SKM-1 treated with dmso at 0.1 percent for 144 hours (cell line): ENCODE measurements around the gene C10orf62.
"Not testable (repeated sequence)": the region's sequence is repeated elsewhere in the genome, so short reads cannot be mapped to it uniquely, and the experiment has no call there.

Experiments
- DNase-seq: peaks from one replicate; lab custom pipeline; 2025; ENCODE audit not compliant: unreplicated experiment; lab: John Stamatoyannopoulos, UW

Gene C10orf62

GRCh38 chr10:97589479-97589878 is at the start of gene C10orf62:
TSS of gene C10orf62 (plus strand) at chr10:97589721. CDS start at chr10:97589898, 177 bp downstream.
- DNase-seq: no peak

GRCh38 chr10:97540669-97541500 is 48.6 kb upstream of the C10orf62 start:
- no peak for DNase-seq

- DNase-seq: no peak
Observed at GRCh38 chr10:97542169-97543024, 47.1 kb upstream of the C10orf62 start.

GRCh38 chr10:97543025-97543546 is 46.4 kb upstream of the C10orf62 start:
- peak; percentile 66 for DNase-seq

- no peak for DNase-seq
Observed at GRCh38 chr10:97546456-97547270, 42.9 kb upstream of the C10orf62 start.

GRCh38 chr10:97547271-97547600 is 42.3 kb upstream of the C10orf62 start:
- DNase-seq: no peak

- no peak for DNase-seq
Observed at GRCh38 chr10:97547962-97548361, 41.6 kb upstream of the C10orf62 start.

- DNase-seq: no peak
Observed at GRCh38 chr10:97548828-97549455, 40.6 kb upstream of the C10orf62 start.

- no peak for DNase-seq
Observed at GRCh38 chr10:97549587-97550322, 39.8 kb upstream of the C10orf62 start.

- DNase-seq: no peak
Observed at GRCh38 chr10:97550336-97551149, 39.0 kb upstream of the C10orf62 start.

GRCh38 chr10:97551271-97551670 is 38.2 kb upstream of the C10orf62 start:
- no peak for DNase-seq

GRCh38 chr10:97553575-97554031 is 35.9 kb upstream of the C10orf62 start:
- DNase-seq: peak; percentile 25

- DNase-seq: not testable (repeated sequence)
Observed at GRCh38 chr10:97554336-97554735, 35.2 kb upstream of the C10orf62 start.

- DNase-seq: not testable (repeated sequence)
Observed at GRCh38 chr10:97555541-97555940, 34.0 kb upstream of the C10orf62 start.

- not testable (repeated sequence) for DNase-seq
Observed at GRCh38 chr10:97560731-97561381, 28.7 kb upstream of the C10orf62 start.

- not testable (repeated sequence) for DNase-seq
Observed at GRCh38 chr10:97561386-97562077, 28.0 kb upstream of the C10orf62 start.

GRCh38 chr10:97562329-97562728 is 27.2 kb upstream of the C10orf62 start:
- DNase-seq: not testable (repeated sequence)

GRCh38 chr10:97563337-97563736 is 26.2 kb upstream of the C10orf62 start:
- no peak for DNase-seq
